GM19468 (cell line): ENCODE data around the gene ERF.

Source experiments
- ATAC-seq: cut with Tn5 transposase; IDR thresholded peaks from one replicate; pipeline ENCODE4 v1.9.1; 2021; ENCODE audit warnings: mild to moderate bottlenecking, moderate library complexity, moderate number of reproducible peaks; ENCODE audit not compliant: unreplicated experiment; ENCODE audit errors: extremely low read depth

Gene ERF

GRCh38 chr19:42254850-42255765 is at the start of gene ERF:
ERF (minus strand) TSS chr19:42255128; CDS start chr19:42254999, 129 bp downstream.
- ATAC-seq = no peak

DNA sequence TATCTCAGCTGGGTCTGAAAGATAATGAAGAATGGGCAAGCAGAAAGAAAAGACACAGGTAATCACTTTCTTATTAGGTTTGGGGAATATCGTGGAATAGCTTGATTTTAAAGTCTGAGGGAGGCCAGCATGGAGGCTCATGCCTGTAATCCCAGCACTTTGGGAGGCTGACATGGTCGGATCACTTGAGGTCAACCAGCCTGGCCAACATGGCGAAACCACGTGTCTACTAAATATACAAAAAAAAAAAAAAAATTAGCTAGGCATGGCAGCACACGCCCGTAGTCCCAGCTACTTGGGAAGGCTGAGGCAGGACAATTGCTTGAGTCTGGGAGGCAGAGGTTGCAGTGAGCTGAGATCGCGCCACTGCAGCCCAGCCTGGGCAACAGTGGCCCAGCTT is 48.9 kb upstream of the ERF start:
- no peak for ATAC-seq

DNA sequence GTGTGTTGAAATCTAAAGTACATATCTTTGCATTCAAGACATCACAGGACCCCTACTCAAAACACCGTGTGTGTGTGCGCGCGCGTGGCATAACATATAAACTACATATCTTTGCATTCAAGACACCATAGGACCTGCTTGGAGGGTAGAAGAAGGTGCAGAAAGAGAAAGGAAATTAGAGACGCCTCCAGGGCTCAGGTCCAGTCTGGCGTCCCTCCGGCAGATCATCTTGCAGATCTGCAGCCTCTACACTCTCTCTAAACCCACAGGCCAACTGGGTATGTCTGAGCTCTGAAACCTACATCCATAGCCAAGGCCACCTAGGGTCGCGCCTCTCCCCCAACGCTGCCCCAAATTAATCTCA is 48.2 kb upstream of the ERF start:
- no peak for ATAC-seq

GRCh38 chr19:42301646-42302203 is 46.8 kb upstream of the ERF start, which contains the start of gene PRR19:
PRR19 (plus strand) TSS chr19:42302132; CDS start chr19:42309585, 7,453 bp downstream.
- ATAC-seq = no peak

- no peak for ATAC-seq
Observed at GRCh38 chr19:42297039-42297438, 42.1 kb upstream of the ERF start.

DNA sequence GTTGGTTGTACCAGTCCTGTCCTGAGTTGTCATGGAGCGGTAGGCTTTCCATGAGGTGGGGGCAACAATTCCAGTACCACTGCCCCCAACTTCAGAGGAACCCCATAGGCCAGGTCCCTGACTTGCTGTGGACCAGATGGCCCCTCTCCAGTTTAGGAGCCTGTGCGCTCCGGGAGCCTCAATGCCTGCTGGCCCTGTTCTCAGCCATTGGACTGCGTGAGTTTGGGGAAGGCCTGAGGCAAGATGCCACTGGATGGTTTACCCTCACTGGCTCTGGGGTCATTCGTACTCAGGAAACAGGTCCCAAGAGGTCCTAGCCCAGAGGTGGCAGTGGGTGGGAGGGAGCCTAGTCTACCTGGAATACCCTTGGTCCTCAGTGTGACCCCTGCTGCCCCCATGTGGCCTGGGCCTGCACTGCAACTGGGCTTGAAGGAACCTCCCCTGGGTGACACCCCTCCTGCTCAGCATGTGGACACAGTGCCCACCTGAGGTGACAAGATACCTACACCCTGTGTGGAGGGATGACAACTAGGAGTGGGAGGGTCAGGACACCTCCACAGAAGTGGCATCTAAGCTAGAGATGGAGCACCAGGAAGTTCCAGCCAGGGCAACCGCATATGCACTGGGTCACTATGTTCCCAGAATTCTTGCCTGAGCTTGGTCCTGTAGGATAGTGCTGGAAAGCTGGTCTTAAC is 41.0 kb upstream of the ERF start:
- ATAC-seq = no peak

- no peak for ATAC-seq
Observed at GRCh38 chr19:42295342-42295741, 40.4 kb upstream of the ERF start.

DNA sequence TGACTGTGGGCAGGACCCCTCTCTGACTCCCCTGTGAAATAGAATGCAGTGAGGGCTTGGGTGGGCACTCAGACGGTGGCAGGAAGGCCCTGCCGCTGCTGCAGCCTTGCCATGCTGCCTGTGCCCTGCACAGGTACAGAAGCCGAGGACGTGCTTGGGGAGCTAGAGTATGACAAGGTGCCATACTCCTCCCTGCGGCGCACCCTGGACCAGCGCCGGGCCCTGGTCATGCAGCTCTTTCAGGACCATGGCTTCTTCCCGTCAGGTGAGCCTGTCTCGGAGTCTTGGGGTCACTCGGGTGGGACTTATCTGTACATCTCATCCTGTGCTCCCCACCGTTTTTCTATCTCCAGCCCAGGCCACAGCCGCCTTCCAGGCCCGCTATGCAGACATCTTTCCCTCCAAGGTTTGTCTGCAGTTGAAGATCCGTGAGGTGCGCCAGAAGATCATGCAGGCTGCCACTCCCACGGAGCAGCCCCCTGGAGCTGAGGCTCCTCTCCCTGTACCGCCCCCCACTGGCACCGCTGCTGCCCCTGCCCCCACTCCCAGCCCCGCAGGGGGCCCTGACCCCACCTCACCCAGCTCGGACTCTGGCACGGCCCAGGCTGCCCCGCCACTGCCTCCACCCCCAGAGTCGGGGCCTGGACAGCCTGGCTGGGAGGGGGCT is 39.7 kb upstream of the ERF start:
- no peak for ATAC-seq

GRCh38 chr19:42293948-42294347 is 39.0 kb upstream of the ERF start:
- ATAC-seq = no peak

DNA sequence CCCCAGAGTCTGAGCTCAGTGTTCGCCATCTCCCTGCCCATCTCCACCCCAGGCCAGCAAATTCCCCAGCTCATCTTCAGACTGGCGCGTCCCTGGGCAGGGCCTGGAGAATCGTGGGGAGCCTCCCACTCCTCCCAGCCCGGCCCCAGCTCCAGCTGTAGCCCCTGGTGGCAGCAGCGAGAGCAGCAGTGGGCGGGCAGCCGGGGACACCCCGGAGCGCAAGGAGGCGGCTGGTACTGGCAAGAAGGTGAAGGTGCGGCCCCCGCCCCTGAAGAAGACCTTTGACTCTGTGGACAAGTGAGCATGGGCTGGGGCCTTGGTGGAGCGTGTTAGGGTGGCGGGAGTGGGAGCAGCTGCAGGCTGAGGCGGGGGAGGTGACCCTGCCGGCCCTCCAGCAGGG is 38.6 kb upstream of the ERF start:
- ATAC-seq = no peak

DNA sequence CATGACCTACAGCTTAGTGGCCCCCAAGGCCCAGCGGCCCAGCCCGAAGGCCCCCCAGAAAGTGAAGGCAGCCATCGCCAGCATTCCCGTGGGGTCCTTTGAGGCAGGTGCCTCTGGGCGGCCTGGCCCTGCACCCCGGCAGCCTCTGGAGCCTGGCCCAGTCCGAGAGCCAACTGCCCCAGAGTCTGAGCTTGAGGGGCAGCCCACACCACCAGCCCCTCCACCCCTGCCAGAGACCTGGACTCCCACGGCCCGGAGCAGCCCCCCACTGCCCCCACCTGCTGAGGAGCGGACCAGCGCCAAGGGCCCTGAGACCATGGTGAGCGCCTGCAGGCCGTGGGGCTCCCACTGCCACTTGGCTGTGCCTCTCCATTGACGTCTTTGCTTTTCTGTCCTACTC is 38.0 kb upstream of the ERF start:
- no peak for ATAC-seq

- ATAC-seq = no peak
Observed at GRCh38 chr19:42292042-42292960, 37.4 kb upstream of the ERF start.

- no peak for ATAC-seq
Observed at GRCh38 chr19:42291435-42291810, 36.5 kb upstream of the ERF start.

DNA sequence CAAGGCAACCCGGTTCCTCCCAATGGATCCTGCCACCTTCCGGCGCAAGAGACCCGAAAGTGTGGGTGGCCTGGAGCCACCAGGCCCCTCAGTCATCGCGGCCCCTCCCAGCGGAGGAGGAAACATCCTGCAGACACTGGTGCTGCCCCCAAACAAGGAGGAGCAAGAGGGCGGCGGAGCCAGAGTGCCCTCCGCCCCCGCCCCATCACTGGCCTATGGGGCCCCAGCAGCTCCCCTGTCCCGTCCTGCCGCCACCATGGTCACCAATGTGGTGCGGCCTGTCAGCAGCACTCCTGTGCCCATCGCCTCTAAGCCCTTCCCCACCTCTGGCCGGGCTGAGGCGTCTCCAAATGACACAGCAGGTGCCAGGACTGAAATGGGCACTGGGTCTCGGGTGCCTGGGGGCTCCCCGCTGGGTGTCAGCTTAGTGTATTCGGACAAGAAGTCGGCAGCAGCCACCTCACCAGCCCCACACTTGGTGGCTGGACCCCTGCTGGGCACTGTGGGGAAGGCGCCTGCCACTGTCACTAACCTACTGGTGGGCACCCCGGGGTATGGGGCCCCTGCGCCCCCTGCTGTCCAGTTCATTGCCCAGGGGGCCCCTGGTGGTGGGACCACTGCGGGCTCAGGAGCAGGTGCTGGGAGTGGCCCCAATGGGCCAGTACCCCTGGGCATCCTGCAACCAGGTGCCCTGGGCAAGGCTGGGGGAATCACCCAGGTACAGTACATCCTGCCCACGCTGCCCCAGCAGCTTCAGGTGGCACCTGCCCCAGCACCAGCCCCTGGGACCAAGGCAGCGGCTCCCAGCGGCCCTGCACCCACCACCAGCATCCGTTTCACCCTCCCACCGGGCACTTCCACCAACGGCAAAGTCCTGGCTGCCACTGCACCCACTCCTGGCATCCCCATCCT is 35.9 kb upstream of the ERF start:
- ATAC-seq = no peak

DNA sequence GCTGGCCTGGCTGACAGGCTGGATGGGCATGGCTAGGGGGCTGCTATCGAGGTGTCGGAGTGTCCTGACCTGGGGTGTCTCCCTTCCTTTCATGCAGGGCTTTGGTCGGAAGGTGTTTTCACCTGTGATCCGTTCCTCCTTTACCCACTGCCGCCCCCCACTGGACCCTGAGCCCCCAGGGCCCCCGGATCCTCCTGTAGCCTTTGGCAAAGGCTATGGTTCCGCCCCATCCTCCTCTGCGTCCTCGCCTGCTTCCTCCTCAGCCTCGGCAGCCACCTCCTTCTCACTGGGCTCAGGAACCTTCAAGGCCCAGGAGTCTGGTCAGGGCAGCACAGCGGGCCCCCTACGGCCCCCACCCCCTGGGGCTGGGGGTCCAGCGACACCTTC is 35.2 kb upstream of the ERF start:
- ATAC-seq = no peak

DNA sequence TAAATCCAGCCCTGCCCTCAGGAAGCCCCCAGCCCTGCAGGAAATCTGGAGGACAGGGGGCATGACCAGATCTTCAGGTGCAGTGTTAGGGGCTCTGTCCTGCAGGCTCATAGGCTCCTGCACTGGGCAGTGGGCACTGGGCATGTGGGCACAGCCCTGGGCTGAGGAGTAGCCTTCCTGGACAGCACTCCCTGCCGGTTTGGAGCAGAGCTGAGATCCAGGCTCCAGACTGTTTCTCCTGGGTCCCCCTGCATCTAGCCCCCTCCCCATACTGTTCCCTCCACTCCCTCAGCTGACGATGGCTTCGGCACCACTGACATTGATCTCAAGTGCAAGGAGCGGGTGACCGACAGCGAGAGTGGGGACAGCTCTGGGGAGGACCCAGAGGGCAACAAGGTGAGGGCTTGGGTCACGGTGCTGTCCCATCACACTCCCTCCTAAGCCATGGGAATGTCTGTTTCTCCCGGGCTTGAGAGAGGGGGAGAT is 34.7 kb upstream of the ERF start:
- ATAC-seq = no peak

- no peak for ATAC-seq
Observed at GRCh38 chr19:42288881-42289555, 34.1 kb upstream of the ERF start.

DNA sequence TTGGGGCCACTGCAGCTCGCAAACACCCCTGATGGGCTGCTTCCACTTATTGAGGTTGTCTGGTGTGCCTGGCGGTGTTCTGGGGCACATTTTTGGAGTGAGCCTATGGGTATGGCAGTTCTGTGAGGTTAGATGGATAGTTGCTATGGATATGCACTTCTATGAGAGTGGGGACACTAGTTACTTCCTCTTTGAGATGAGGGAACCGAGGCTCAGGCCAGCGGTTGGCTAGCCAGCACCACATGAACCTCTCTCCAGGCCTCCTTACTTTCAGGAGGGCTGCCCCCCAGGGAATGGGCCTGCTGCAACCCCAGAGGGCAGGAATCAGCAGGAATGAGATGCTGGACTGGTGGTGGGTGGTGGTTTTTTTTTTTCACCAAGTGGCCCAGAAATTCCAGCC is 33.5 kb upstream of the ERF start:
- ATAC-seq = no peak
